Adrenal gland (tissue), 5 donors: ENCODE measurements around the gene UBE3C.

Experiments used
- POLR2A ChIP-seq, 2 donors: fragments of 450-650 bp; IDR thresholded peaks; one replicate each; pipeline ENCODE4 v1.6.1; 2017; ENCODE audit warnings: antibody characterized with exemption in 2 of 2, mild to moderate bottlenecking in 2 of 2, moderate library complexity in 1 of 2
- TF ChIP-seq, protein P1 (sequence below), 6 experiments: fragments of 450-650 bp in 4 of 6; fragments of 200-600 bp in 2 of 6; sonication (generic) in 1 of 6; IDR thresholded peaks; 1 replicate in 5 of 6; 2 replicates in 1 of 6; pipeline versions ENCODE4 v1.5.1 to v1.8.0; 2016 to 2021; ENCODE audit warnings: antibody characterized with exemption in 6 of 6, mild to moderate bottlenecking in 2 of 6, moderate library complexity in 1 of 6
- donor health status: DM: no; HTN: no; CAD: no.

- TF ChIP-seq, protein P1, sequence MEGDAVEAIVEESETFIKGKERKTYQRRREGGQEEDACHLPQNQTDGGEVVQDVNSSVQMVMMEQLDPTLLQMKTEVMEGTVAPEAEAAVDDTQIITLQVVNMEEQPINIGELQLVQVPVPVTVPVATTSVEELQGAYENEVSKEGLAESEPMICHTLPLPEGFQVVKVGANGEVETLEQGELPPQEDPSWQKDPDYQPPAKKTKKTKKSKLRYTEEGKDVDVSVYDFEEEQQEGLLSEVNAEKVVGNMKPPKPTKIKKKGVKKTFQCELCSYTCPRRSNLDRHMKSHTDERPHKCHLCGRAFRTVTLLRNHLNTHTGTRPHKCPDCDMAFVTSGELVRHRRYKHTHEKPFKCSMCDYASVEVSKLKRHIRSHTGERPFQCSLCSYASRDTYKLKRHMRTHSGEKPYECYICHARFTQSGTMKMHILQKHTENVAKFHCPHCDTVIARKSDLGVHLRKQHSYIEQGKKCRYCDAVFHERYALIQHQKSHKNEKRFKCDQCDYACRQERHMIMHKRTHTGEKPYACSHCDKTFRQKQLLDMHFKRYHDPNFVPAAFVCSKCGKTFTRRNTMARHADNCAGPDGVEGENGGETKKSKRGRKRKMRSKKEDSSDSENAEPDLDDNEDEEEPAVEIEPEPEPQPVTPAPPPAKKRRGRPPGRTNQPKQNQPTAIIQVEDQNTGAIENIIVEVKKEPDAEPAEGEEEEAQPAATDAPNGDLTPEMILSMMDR (IDR thresholded peaks at IDR 0.05) = no peak
- TF ChIP-seq POLR2A (IDR thresholded peaks at IDR 0.05) = no peak
These were observed 139.6 kb downstream of the UBE3C start for GRCh38 chr7:157278167-157278790.
